ENCODE data around the gene TRIM72. TPM values are rescaled to one million over a fixed set of nuclear protein-coding genes. Genes with fewer than 3 reads are reported as not detected.

The TRIM72 gene
- total RNA-seq, 6 experiments from 2014 or later: 0.06 TPM; not detected in 5

DNA sequence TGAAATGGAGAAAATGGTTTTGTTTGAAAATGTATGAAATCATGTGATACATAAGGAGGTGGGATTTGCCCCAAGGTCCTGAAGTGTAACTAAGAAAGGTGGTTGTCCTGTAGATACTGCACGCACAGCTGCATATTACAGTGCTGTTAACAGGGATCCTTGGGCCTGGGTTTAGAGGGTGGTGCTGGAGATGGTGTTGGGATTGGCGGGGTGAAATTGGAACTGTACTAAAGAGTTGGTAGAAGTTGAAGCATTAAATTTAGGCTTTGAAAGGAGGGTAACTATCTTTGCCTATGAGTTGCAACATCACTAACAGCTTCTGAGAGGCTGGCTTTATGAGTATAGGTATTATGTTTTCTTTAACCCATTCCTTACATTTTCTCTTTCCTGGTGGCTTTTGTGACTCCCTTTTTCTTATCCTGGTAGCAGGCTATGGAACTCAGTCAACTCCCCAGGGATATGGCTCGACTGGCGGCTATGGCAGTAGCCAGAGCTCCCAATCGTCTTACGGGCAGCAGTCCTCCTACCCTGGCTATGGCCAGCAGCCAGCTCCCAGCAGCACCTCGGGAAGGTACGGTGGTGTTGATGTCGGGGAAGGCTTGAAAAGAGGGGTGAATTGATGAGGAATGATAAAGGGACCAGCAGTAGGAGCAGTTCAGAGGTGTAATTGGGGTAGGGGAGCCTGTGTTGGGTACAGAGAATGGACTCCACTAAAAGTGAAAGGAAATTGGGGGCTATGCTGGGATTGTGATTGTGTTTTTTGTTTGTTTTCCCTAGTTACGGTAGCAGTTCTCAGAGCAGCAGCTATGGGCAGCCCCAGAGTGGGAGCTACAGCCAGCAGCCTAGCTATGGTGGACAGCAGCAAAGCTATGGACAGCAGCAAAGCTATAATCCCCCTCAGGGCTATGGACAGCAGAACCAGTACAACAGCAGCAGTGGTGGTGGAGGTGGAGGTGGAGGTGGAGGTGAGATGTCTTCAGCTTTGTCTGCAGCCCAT is 30.2 kb upstream of the TRIM72 start:
- ATAC-seq (no peak), DNase-seq (no peak)
- Histone ChIP-seq H3K4me3 (no peak overlapping the region), H3K4me1 (peaks cover 0 to 19% (median 7%) of the 10 kb centered on the region in 4 donors), H3K36me3 (peaks cover 14 to 65% (median 45%) of the 10 kb centered on the region in 4 donors), H3K27me3 (no peaks in the 10 kb centered on the region), H3K9me3 (no peaks in the 10 kb centered on the region), H3K27ac (no peak overlapping the region)
- intact Hi-C loops (cut with DNase I): loop anchor here in 1 of 2 donors (10.0 kb wide), 1 partner anchor 271 kb away; the partner anchor contains the start of gene ARMC5
- TF ChIP-seq POLR2A (IDR thresholded peaks at IDR 0.05) (no peak), CTCF (IDR thresholded peaks at IDR 0.05) (no peak)
- 77% methylated on average over 9 of the region's 10 CpGs for WGBS (ENCODE audit: insufficient coverage, low coverage, low lambda C conversion rate, missing lambda C conversion rate)

DNA sequence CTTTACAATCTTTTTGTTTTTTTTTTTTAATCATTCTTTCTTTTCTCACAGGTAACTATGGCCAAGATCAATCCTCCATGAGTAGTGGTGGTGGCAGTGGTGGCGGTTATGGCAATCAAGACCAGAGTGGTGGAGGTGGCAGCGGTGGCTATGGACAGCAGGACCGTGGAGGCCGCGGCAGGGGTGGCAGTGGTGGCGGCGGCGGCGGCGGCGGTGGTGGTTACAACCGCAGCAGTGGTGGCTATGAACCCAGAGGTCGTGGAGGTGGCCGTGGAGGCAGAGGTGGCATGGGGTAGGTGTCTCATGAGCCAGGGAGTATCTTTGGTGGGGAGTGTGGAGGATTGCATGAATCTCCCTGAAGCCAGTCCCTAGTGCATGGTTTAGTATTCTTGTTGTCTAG is 29.0 kb upstream of the TRIM72 start:
- no peak overlapping the region for H3K27ac ChIP-seq
- TF ChIP-seq POLR2A (IDR thresholded peaks at IDR 0.05) (no peak), CTCF (IDR thresholded peaks at IDR 0.05) (no peak)
- WGBS (ENCODE audit: insufficient coverage, low coverage, low lambda C conversion rate, missing lambda C conversion rate): no CpG with 5 or more reads among the region's 14 CpGs
- no peaks in the 10 kb centered on the region for H3K9me3 ChIP-seq
- H3K27me3 ChIP-seq: no peaks in the 10 kb centered on the region
- H3K4me1 ChIP-seq: peaks cover 0 to 19% (median 7%) of the 10 kb centered on the region in 4 donors
- no peak for DNase-seq
- H3K4me3 ChIP-seq: no peak overlapping the region
- peaks cover 18 to 77% (median 53%) of the 10 kb centered on the region in 4 donors for H3K36me3 ChIP-seq
- ATAC-seq: no peak
- intact Hi-C loops (cut with DNase I): loop anchor here in 1 of 2 donors (10.0 kb wide), 1 partner anchor 270 kb away; the partner anchor contains the start of gene ARMC5

GRCh38 chr16:31185339-31185738 is 28.6 kb upstream of the TRIM72 start:
- peaks cover 0 to 19% (median 7%) of the 10 kb centered on the region in 4 donors for H3K4me1 ChIP-seq
- H3K36me3 ChIP-seq: peaks cover 21 to 81% (median 57%) of the 10 kb centered on the region in 4 donors
- 60% methylated on average over 5 of the region's 5 CpGs for WGBS (ENCODE audit: insufficient coverage, low coverage, low lambda C conversion rate, missing lambda C conversion rate)
- H3K9me3 ChIP-seq: no peaks in the 10 kb centered on the region
- no peak overlapping the region for H3K27ac ChIP-seq
- H3K4me3 ChIP-seq: no peak overlapping the region
- intact Hi-C loops (cut with DNase I): loop anchor here in 1 of 2 donors (10.0 kb wide), 1 partner anchor 269 kb away; the partner anchor contains the start of gene ARMC5
- TF ChIP-seq POLR2A (IDR thresholded peaks at IDR 0.05): no peak
- TF ChIP-seq CTCF (IDR thresholded peaks at IDR 0.05): no peak
- no peaks in the 10 kb centered on the region for H3K27me3 ChIP-seq
- DNase-seq (no peak), ATAC-seq (no peak)

- ATAC-seq (no peak), DNase-seq (no peak)
- WGBS (ENCODE audit: insufficient coverage, low coverage, low lambda C conversion rate, missing lambda C conversion rate): 46% methylated on average over 7 of the region's 7 CpGs
- TF ChIP-seq CTCF (IDR thresholded peaks at IDR 0.05) (no peak), POLR2A (IDR thresholded peaks at IDR 0.05) (no peak)
- Histone ChIP-seq H3K27ac (no peak overlapping the region), H3K4me1 (peaks cover 0 to 18% (median 7%) of the 10 kb centered on the region in 4 donors), H3K27me3 (no peaks in the 10 kb centered on the region), H3K9me3 (no peaks in the 10 kb centered on the region), H3K4me3 (no peak overlapping the region), H3K36me3 (peaks cover 28 to 90% (median 64%) of the 10 kb centered on the region in 4 donors)
- intact Hi-C loops (cut with DNase I): loop anchor here in 1 of 2 donors (10.0 kb wide), 1 partner anchor 269 kb away; the partner anchor contains the start of gene ARMC5
Observed at GRCh38 chr16:31186176-31186575, 27.7 kb upstream of the TRIM72 start.
